HG03575 (cell line): ENCODE data around the gene SLC5A6.

Experiments used
- ATAC-seq: cut with Tn5 transposase; IDR thresholded peaks from one replicate; pipeline ENCODE4 v1.9.1; 2021; ENCODE audit not compliant: unreplicated experiment, insufficient number of reproducible peaks, low FRiP score; ENCODE audit errors: extremely low read depth

SLC5A6 gene

GRCh38 chr2:27154488-27154887 is 57.6 kb downstream of the SLC5A6 start:
- no peak for ATAC-seq

- no peak for ATAC-seq
These were observed 59.1 kb downstream of the SLC5A6 start for GRCh38 chr2:27152796-27153464.

GRCh38 chr2:27152102-27152795 is 59.8 kb downstream of the SLC5A6 start:
- ATAC-seq, result no peak

- no peak for ATAC-seq
These were observed 61.3 kb downstream of the SLC5A6 start for GRCh38 chr2:27150639-27151230.
